Prostate gland (tissue), 2 donors: ENCODE results near the gene OGDH.

Experiments used
- POLR2A ChIP-seq: fragments of 450-650 bp; IDR thresholded peaks from one replicate; pipeline ENCODE4 v1.6.1; 2016; ENCODE audit warnings: antibody characterized with exemption, mild to moderate bottlenecking
- POLR2AphosphoS5 ChIP-seq: sonication (generic); formaldehyde crosslinking; IDR thresholded peaks from one replicate; pipeline ENCODE4 v1.6.1; 2017; ENCODE audit warnings: antibody characterized with exemption
- TF ChIP-seq, protein P1 (sequence below), 4 experiments: fragments of 200-600 bp in 2 of 4; fragments of 450-650 bp in 2 of 4; sonication (generic) in 2 of 4; IDR thresholded peaks; 1 replicate in 3 of 4; 2 replicates in 1 of 4; pipeline ENCODE4 v1.5.1; 2016 to 2019; ENCODE audit warnings: antibody characterized with exemption in 4 of 4, mild to moderate bottlenecking in 2 of 4, moderate library complexity in 2 of 4

DNA sequence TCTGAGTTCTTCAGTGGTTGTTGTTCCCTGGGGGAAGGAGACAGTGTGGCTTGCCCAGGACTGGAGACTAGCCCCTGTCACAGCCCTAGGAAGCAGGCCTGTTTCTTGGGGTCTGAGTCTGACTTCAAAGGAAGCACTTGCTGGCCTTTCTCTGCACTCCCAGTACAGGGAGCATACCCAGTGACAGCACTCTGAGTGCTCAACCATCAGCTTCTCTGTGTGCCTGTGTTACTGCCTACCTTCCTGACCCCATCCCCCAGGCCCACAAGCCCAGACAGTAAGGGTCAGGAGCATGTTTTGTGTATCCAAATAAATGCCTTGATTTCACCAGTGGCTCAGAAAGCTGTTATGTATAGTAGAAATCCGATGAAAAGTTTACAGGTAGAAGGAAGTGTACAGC lies 48.9 kb downstream of the OGDH start:
- TF ChIP-seq, protein P1, sequence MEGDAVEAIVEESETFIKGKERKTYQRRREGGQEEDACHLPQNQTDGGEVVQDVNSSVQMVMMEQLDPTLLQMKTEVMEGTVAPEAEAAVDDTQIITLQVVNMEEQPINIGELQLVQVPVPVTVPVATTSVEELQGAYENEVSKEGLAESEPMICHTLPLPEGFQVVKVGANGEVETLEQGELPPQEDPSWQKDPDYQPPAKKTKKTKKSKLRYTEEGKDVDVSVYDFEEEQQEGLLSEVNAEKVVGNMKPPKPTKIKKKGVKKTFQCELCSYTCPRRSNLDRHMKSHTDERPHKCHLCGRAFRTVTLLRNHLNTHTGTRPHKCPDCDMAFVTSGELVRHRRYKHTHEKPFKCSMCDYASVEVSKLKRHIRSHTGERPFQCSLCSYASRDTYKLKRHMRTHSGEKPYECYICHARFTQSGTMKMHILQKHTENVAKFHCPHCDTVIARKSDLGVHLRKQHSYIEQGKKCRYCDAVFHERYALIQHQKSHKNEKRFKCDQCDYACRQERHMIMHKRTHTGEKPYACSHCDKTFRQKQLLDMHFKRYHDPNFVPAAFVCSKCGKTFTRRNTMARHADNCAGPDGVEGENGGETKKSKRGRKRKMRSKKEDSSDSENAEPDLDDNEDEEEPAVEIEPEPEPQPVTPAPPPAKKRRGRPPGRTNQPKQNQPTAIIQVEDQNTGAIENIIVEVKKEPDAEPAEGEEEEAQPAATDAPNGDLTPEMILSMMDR (IDR thresholded peaks at IDR 0.05): no peak
- TF ChIP-seq POLR2AphosphoS5 (no peak), POLR2A (no peak)
